GM23338 (cell line): Measurements from ENCODE around the gene ZNF365. TPM values are rescaled to one million over a fixed set of nuclear protein-coding genes. Genes with fewer than 3 reads are reported as not detected.

ENCODE experiments used
- ATAC-seq: fragments of 200-7000 bp; cut with Tn5 transposase; 3 replicates; pipeline ENCODE4 v1.9.1; 2020
- DNase-seq: peaks from one replicate; pipeline ENCODE4 v3.0.0-alpha.2; 2015; ENCODE audit warnings: low spot score
- H2AFZ ChIP-seq: fragments of 200-600 bp; sonication (generic); 2 replicates; pipeline ENCODE4 v1.8.0; 2016; ENCODE audit warnings: antibody characterized with exemption, mild to moderate bottlenecking, moderate library complexity
- H3F3A ChIP-seq: fragments of 200-600 bp; sonication (generic); replicated peaks from 2 replicates; pipeline ENCODE4 v1.8.0; 2017; ENCODE audit warnings: antibody characterized with exemption, mixed run types, low read depth
- H3K27ac ChIP-seq: fragments of 200-600 bp; sonication (generic); 2 replicates; pipeline ENCODE4 v1.6.1; 2016; ENCODE audit warnings: low read depth
- H3K27me3 ChIP-seq: fragments of 200-600 bp; sonication (generic); 2 replicates; pipeline ENCODE4 v1.8.0; 2016; ENCODE audit warnings: mild to moderate bottlenecking, mixed run types, moderate library complexity; ENCODE audit not compliant: insufficient read depth
- H3K36me3 ChIP-seq: fragments of 200-600 bp; sonication (generic); 2 replicates; pipeline ENCODE4 v1.8.0; 2016; ENCODE audit warnings: mild to moderate bottlenecking; ENCODE audit not compliant: insufficient read depth
- H3K4me1 ChIP-seq: fragments of 200-600 bp; sonication (generic); 2 replicates; pipeline ENCODE4 v1.8.0; 2016; ENCODE audit warnings: mild to moderate bottlenecking, moderate library complexity; ENCODE audit not compliant: insufficient read depth
- H3K4me2 ChIP-seq: fragments of 200-600 bp; sonication (generic); 2 replicates; pipeline ENCODE4 v1.7.1; 2017; ENCODE audit warnings: mixed run types
- H3K4me3 ChIP-seq: fragments of 200-600 bp; sonication (generic); 2 replicates; pipeline ENCODE4 v1.6.1; 2016; ENCODE audit warnings: mixed run types
- H3K79me2 ChIP-seq: fragments of 200-600 bp; sonication (generic); replicated peaks from 2 replicates; pipeline ENCODE4 v1.8.0; 2017; ENCODE audit warnings: mild to moderate bottlenecking; ENCODE audit not compliant: insufficient read depth
- H3K9me2 ChIP-seq: fragments of 200-600 bp; sonication (generic); 2 replicates; pipeline ENCODE4 v1.8.0; 2017; ENCODE audit not compliant: insufficient read depth
- H4K20me1 ChIP-seq: fragments of 200-600 bp; sonication (generic); replicated peaks from 2 replicates; pipeline ENCODE4 v1.8.0; 2017; ENCODE audit warnings: mild to moderate bottlenecking; ENCODE audit not compliant: insufficient read depth
- H3K27ac Mint-ChIP-seq: 2 replicates; pipeline ENCODE4 v1.8.0; 2020; ENCODE audit warnings: inconsistent platforms, mild to moderate bottlenecking, moderate library complexity, mixed read lengths
- H3K27me3 Mint-ChIP-seq: 3 replicates; pipeline ENCODE4 v1.8.0; 2022; ENCODE audit warnings: low read depth, mild to moderate bottlenecking, moderate library complexity, mixed read lengths, inconsistent platforms; ENCODE audit not compliant: insufficient read depth, poor library complexity
- H3K36me3 Mint-ChIP-seq: 3 replicates; pipeline ENCODE4 v1.8.0; 2021; ENCODE audit warnings: low read depth, mild to moderate bottlenecking, inconsistent platforms, moderate library complexity, mixed read lengths
- H3K4me1 Mint-ChIP-seq: 3 replicates; pipeline ENCODE4 v1.8.0; 2020; ENCODE audit warnings: mild to moderate bottlenecking, inconsistent platforms, mixed read lengths
- H3K4me3 Mint-ChIP-seq: 3 replicates; pipeline ENCODE4 v1.8.0; 2021; ENCODE audit warnings: moderate library complexity, mild to moderate bottlenecking, inconsistent platforms, mixed read lengths
- H3K9me3 Mint-ChIP-seq: 3 replicates; pipeline ENCODE4 v1.8.0; 2020; ENCODE audit warnings: moderate library complexity, mild to moderate bottlenecking, inconsistent platforms, mixed read lengths
- CREB1 ChIP-seq: fragments of 250-450 bp; sonication (Bioruptor Pico); IDR thresholded peaks from 2 replicates; pipeline ENCODE4 v1.5.0; 2020; ENCODE audit warnings: low read depth, mild to moderate bottlenecking, moderate library complexity
- CTCF ChIP-seq, 2 experiments: fragments of 200-600 bp in 1 of 2; sonication (generic) in 1 of 2; conservative IDR thresholded peaks; 2 replicates each; pipeline versions ENCODE4 v1.5.1 to v1.6.1; 2016 to 2017; ENCODE audit warnings: antibody characterized with exemption in 2 of 2, low read depth in 2 of 2, mild to moderate bottlenecking in 2 of 2, moderate library complexity in 1 of 2
- ETS1 ChIP-seq: IDR thresholded peaks from 2 replicates; pipeline ENCODE4 v1.6.1; 2016; ENCODE audit warnings: antibody characterized with exemption
- EZH2 ChIP-seq: fragments of 200-600 bp; sonication (generic); IDR thresholded peaks from one replicate; pipeline ENCODE4 v1.8.0; 2017; ENCODE audit warnings: antibody characterized with exemption, mild to moderate bottlenecking, low read depth; ENCODE audit not compliant: unreplicated experiment
- EZH2phosphoT487 ChIP-seq: fragments of 200-600 bp; sonication (generic); IDR thresholded peaks from one replicate; pipeline ENCODE4 v1.8.1; 2018; ENCODE audit warnings: antibody characterized with exemption; ENCODE audit not compliant: unreplicated experiment
- NANOG ChIP-seq: IDR thresholded peaks from 2 replicates; pipeline ENCODE4 v1.6.1; 2016; ENCODE audit warnings: antibody characterized with exemption, borderline replicate concordance
- POLR2AphosphoS5 ChIP-seq: IDR thresholded peaks from 2 replicates; pipeline ENCODE4 v1.6.1; 2016; ENCODE audit warnings: antibody characterized with exemption, low read depth
- REST ChIP-seq: IDR thresholded peaks from one replicate; pipeline ENCODE4 v1.6.1; 2018; ENCODE audit warnings: antibody characterized with exemption; ENCODE audit not compliant: unreplicated experiment
- STAT1 ChIP-seq: IDR thresholded peaks from one replicate; pipeline ENCODE4 v1.6.1; 2016; ENCODE audit warnings: antibody characterized with exemption; ENCODE audit not compliant: unreplicated experiment
- ZNF114 ChIP-seq: fragments of 250-450 bp; sonication (Bioruptor Pico); IDR thresholded peaks from 2 replicates; pipeline ENCODE4 v1.5.0; 2020; ENCODE audit warnings: mild to moderate bottlenecking, moderate library complexity
- ZNF331 ChIP-seq: fragments of 250-450 bp; sonication (Bioruptor Pico); IDR thresholded peaks from 2 replicates; pipeline ENCODE4 v1.5.0; 2020; ENCODE audit warnings: low read depth, mild to moderate bottlenecking, moderate library complexity
- ZNF462 ChIP-seq: fragments of 250-450 bp; sonication (Bioruptor Pico); IDR thresholded peaks from 2 replicates; pipeline ENCODE4 v1.5.0; 2020; ENCODE audit warnings: mild to moderate bottlenecking, moderate library complexity
- polyA plus RNA-seq: library from polyadenylated mRNA; unstranded; fragments of >200 nt; fragmentation: Nextera tagmentation; extraction: Ambion mirVana; gene quantifications from 2 replicates; pipeline ENCODE4 v1.2.1, GENCODE V29; 2016
- total RNA-seq: library from RNA; depleted of rRNA; stranded (reverse); fragments of >200 nt; shearing (Covaris generic); gene quantifications from 2 replicates; pipeline ENCODE4 v1.2.3, GENCODE V29; 2014

ZNF365 gene
- total and polyA plus RNA-seq, 2 experiments from 2014 or later = 0.19 to 0.59 TPM

- no peak for ATAC-seq
- H3K27me3 Mint-ChIP-seq = peaks cover 3% of the 10 kb centered on the region
- TF ChIP-seq ETS1 (no peak), REST (no peak), CTCF (conservative IDR thresholded peaks at IDR 0.05; ENCODE audit: low read depth in 2 of 2) (no peak), CREB1 (CRISPR knock-in tag) (no peak), EZH2phosphoT487 (no peak), ZNF462 (CRISPR knock-in tag) (no peak), STAT1 (no peak), ZNF331 (CRISPR knock-in tag) (no peak), EZH2 (no peak), ZNF114 (CRISPR knock-in tag) (no peak), NANOG (no peak), POLR2AphosphoS5 (no peak)
- peaks cover 52% of the 10 kb centered on the region for H3K9me3 Mint-ChIP-seq
- H3K4me1 Mint-ChIP-seq = no peaks in the 10 kb centered on the region; the same call in 2 of the 3 replicates
- peaks cover 6% of the 10 kb centered on the region; the same call in 1 of the 3 replicates for H3K36me3 Mint-ChIP-seq
- no peaks in the 10 kb centered on the region for H4K20me1 ChIP-seq
- peaks cover 14% of the 10 kb centered on the region; the same call in 1 of the 2 replicates for H3K9me2 ChIP-seq
- no peak overlapping the region for H3K27ac ChIP-seq
- no peak overlapping the region for H3K4me2 ChIP-seq
- H3K36me3 ChIP-seq = no peaks in the 10 kb centered on the region; the same call in 1 of the 2 replicates
- H2AFZ ChIP-seq = no peak overlapping the region
- no peak overlapping the region for H3K27ac Mint-ChIP-seq
- H3K79me2 ChIP-seq = no peaks in the 10 kb centered on the region
- H3K4me3 ChIP-seq = no peak overlapping the region
- H3K4me1 ChIP-seq = no peaks in the 10 kb centered on the region
- DNase-seq = no peak
- H3K27me3 ChIP-seq = no peaks in the 10 kb centered on the region
- no peak overlapping the region for H3K4me3 Mint-ChIP-seq
- H3F3A ChIP-seq = no peaks in the 10 kb centered on the region
Observed at GRCh38 chr10:62352356-62352970, 21.7 kb upstream of the ZNF365 start.
